Activated naive CD8-positive, alpha-beta T cell treated with anti-CD3 and anti-CD28 coated beads for 36 hours (primary cell): Measurements from ENCODE around the gene STEAP2. TPM values are rescaled to one million over a fixed set of nuclear protein-coding genes. Genes with fewer than 3 reads are reported as not detected.

Experiments used
- DNase-seq: peaks from one replicate; pipeline ENCODE4 v3.0.0; 2021
- H3K27ac Mint-ChIP-seq: one replicate; pipeline ENCODE4 v1.8.0; 2022; ENCODE audit warnings: mild to moderate bottlenecking, moderate library complexity, mixed read lengths
- H3K27me3 Mint-ChIP-seq: one replicate; pipeline ENCODE4 v1.8.0; 2022; ENCODE audit warnings: mild to moderate bottlenecking, mixed read lengths
- H3K36me3 Mint-ChIP-seq: one replicate; pipeline ENCODE4 v1.8.0; 2021; ENCODE audit warnings: mild to moderate bottlenecking, mixed read lengths
- H3K4me1 Mint-ChIP-seq: one replicate; pipeline ENCODE4 v1.8.0; 2021; ENCODE audit warnings: mixed read lengths
- H3K4me3 Mint-ChIP-seq: one replicate; pipeline ENCODE4 v1.8.0; 2022; ENCODE audit warnings: mild to moderate bottlenecking, moderate library complexity, mixed read lengths
- H3K9me3 Mint-ChIP-seq: one replicate; pipeline ENCODE4 v1.8.0; 2022; ENCODE audit warnings: mixed read lengths
- total RNA-seq, 2 experiments: library from RNA; stranded (reverse); gene quantifications; one replicate each; pipeline ENCODE4 v1.2.3, GENCODE V29; 2021

Gene STEAP2
- not detected for total RNA-seq

GRCh38 chr7:90211391-90212148 is at the start of gene STEAP2:
STEAP2 (plus strand) TSS chr7:90211740; CDS start chr7:90225083, 13,343 bp downstream.
- Mint-ChIP-seq H3K27me3 (peaks cover 27% of the 10 kb centered on the region), H3K4me3 (peak within 1 kb of the TSS; percentile 62), H3K27ac (no peak within 1 kb of the TSS), H3K4me1 (peaks cover 2% of the 10 kb centered on the region), H3K9me3 (no peaks in the 10 kb centered on the region), H3K36me3 (no peaks in the 10 kb centered on the region)
- peak; percentile 57 for DNase-seq

- Mint-ChIP-seq H3K36me3 (no peaks in the 10 kb centered on the region), H3K27me3 (peaks cover 28% of the 10 kb centered on the region), H3K27ac (no peak overlapping the region), H3K9me3 (no peaks in the 10 kb centered on the region), H3K4me3 (no peak overlapping the region), H3K4me1 (no peaks in the 10 kb centered on the region)
- DNase-seq = no peak
Observed at GRCh38 chr7:90163534-90163933, 48.0 kb upstream of the STEAP2 start.

GRCh38 chr7:90165724-90166123 is 45.8 kb upstream of the STEAP2 start:
- peaks cover 4% of the 10 kb centered on the region for H3K9me3 Mint-ChIP-seq
- H3K27ac Mint-ChIP-seq = no peak overlapping the region
- no peak for DNase-seq
- no peaks in the 10 kb centered on the region for H3K4me1 Mint-ChIP-seq
- no peak overlapping the region for H3K4me3 Mint-ChIP-seq
- H3K36me3 Mint-ChIP-seq = no peaks in the 10 kb centered on the region
- peaks cover 37% of the 10 kb centered on the region for H3K27me3 Mint-ChIP-seq

- Mint-ChIP-seq H3K4me1 (no peaks in the 10 kb centered on the region), H3K27ac (no peak overlapping the region), H3K4me3 (no peak overlapping the region), H3K9me3 (peaks cover 7% of the 10 kb centered on the region), H3K27me3 (peaks cover 42% of the 10 kb centered on the region), H3K36me3 (no peaks in the 10 kb centered on the region)
- DNase-seq = no peak
Observed at GRCh38 chr7:90166153-90166552, 45.4 kb upstream of the STEAP2 start.

- Mint-ChIP-seq H3K9me3 (peaks cover 7% of the 10 kb centered on the region), H3K27me3 (peaks cover 50% of the 10 kb centered on the region), H3K4me3 (no peak overlapping the region), H3K4me1 (no peaks in the 10 kb centered on the region), H3K36me3 (no peaks in the 10 kb centered on the region), H3K27ac (no peak overlapping the region)
- no peak for DNase-seq
Observed at GRCh38 chr7:90167361-90167760, 44.2 kb upstream of the STEAP2 start.

GRCh38 chr7:90169891-90170290 is 41.6 kb upstream of the STEAP2 start:
- Mint-ChIP-seq H3K4me1 (peaks cover 2% of the 10 kb centered on the region), H3K27me3 (peaks cover 52% of the 10 kb centered on the region), H3K27ac (no peak overlapping the region), H3K9me3 (peaks cover 7% of the 10 kb centered on the region), H3K36me3 (no peaks in the 10 kb centered on the region), H3K4me3 (no peak overlapping the region)
- DNase-seq = no peak

- Mint-ChIP-seq H3K36me3 (no peaks in the 10 kb centered on the region), H3K27ac (no peak overlapping the region), H3K27me3 (peaks cover 41% of the 10 kb centered on the region), H3K4me3 (no peak overlapping the region), H3K9me3 (peaks cover 11% of the 10 kb centered on the region), H3K4me1 (peaks cover 2% of the 10 kb centered on the region)
- no peak for DNase-seq
Observed at GRCh38 chr7:90172121-90172520, 39.4 kb upstream of the STEAP2 start.

- DNase-seq = no peak
- no peaks in the 10 kb centered on the region for H3K36me3 Mint-ChIP-seq
- H3K4me1 Mint-ChIP-seq = peaks cover 2% of the 10 kb centered on the region
- H3K9me3 Mint-ChIP-seq = peaks cover 11% of the 10 kb centered on the region
- no peak overlapping the region for H3K4me3 Mint-ChIP-seq
- no peak overlapping the region for H3K27ac Mint-ChIP-seq
- H3K27me3 Mint-ChIP-seq = peaks cover 41% of the 10 kb centered on the region
Observed at GRCh38 chr7:90172624-90173023, 38.9 kb upstream of the STEAP2 start.

- Mint-ChIP-seq H3K4me3 (no peak overlapping the region), H3K4me1 (peaks cover 5% of the 10 kb centered on the region), H3K27ac (no peak overlapping the region), H3K36me3 (no peaks in the 10 kb centered on the region), H3K27me3 (peaks cover 41% of the 10 kb centered on the region), H3K9me3 (peaks cover 11% of the 10 kb centered on the region)
- no peak for DNase-seq
Observed at GRCh38 chr7:90173127-90173844, 38.3 kb upstream of the STEAP2 start.

- Mint-ChIP-seq H3K27ac (no peak overlapping the region), H3K36me3 (no peaks in the 10 kb centered on the region), H3K27me3 (peaks cover 33% of the 10 kb centered on the region), H3K4me3 (no peak overlapping the region), H3K4me1 (peaks cover 26% of the 10 kb centered on the region), H3K9me3 (peaks cover 10% of the 10 kb centered on the region)
- no peak for DNase-seq
Observed at GRCh38 chr7:90175667-90176066, 35.9 kb upstream of the STEAP2 start.

- Mint-ChIP-seq H3K4me3 (no peak overlapping the region), H3K27me3 (peaks cover 28% of the 10 kb centered on the region), H3K27ac (no peak overlapping the region), H3K4me1 (peaks cover 27% of the 10 kb centered on the region), H3K9me3 (peaks cover 6% of the 10 kb centered on the region), H3K36me3 (no peaks in the 10 kb centered on the region)
- DNase-seq = no peak
Observed at GRCh38 chr7:90176195-90176594, 35.3 kb upstream of the STEAP2 start.

GRCh38 chr7:90178166-90178565 is 33.4 kb upstream of the STEAP2 start:
- Mint-ChIP-seq H3K36me3 (no peaks in the 10 kb centered on the region), H3K4me3 (no peak overlapping the region), H3K27me3 (peaks cover 20% of the 10 kb centered on the region), H3K9me3 (peaks cover 10% of the 10 kb centered on the region), H3K4me1 (peaks cover 30% of the 10 kb centered on the region), H3K27ac (no peak overlapping the region)
- no peak for DNase-seq

- Mint-ChIP-seq H3K27ac (peak overlapping the region; percentile 89), H3K27me3 (peaks cover 16% of the 10 kb centered on the region), H3K9me3 (peaks cover 10% of the 10 kb centered on the region), H3K4me1 (peaks cover 28% of the 10 kb centered on the region), H3K4me3 (peak overlapping the region; percentile 8), H3K36me3 (peaks cover 2% of the 10 kb centered on the region)
- DNase-seq = peak; percentile 12
Observed at GRCh38 chr7:90178679-90179278, 32.8 kb upstream of the STEAP2 start.

GRCh38 chr7:90180011-90180585 is 31.4 kb upstream of the STEAP2 start:
- peaks cover 18% of the 10 kb centered on the region for H3K27me3 Mint-ChIP-seq
- H3K4me3 Mint-ChIP-seq = peak overlapping the region; percentile 18
- peaks cover 28% of the 10 kb centered on the region for H3K4me1 Mint-ChIP-seq
- H3K27ac Mint-ChIP-seq = peak overlapping the region; percentile 93
- no peak for DNase-seq
- H3K9me3 Mint-ChIP-seq = peaks cover 12% of the 10 kb centered on the region
- H3K36me3 Mint-ChIP-seq = peaks cover 2% of the 10 kb centered on the region

- no peak for DNase-seq
- Mint-ChIP-seq H3K36me3 (peaks cover 2% of the 10 kb centered on the region), H3K27ac (peak overlapping the region; percentile 93), H3K27me3 (peaks cover 20% of the 10 kb centered on the region), H3K4me3 (peak overlapping the region; percentile 18), H3K9me3 (peaks cover 14% of the 10 kb centered on the region), H3K4me1 (peaks cover 28% of the 10 kb centered on the region)
Observed at GRCh38 chr7:90180649-90181048, 30.9 kb upstream of the STEAP2 start.
